Activated T-cell treated with anti-CD3 and anti-CD28 coated beads, Interleukin-2, amount 50 U/mL, for 48 hours (primary cell): ENCODE results near the gene YRDC.

Experiments used
- DNase-seq, 2 experiments: peaks; one replicate each; pipeline ENCODE4 v3.0.0-alpha.2; 2020

The YRDC gene

GRCh38 chr1:37807555-37808368 is at the start of gene YRDC, which contains the start of gene C1orf122:
Gene YRDC (minus strand): TSS chr1:37808208. CDS start chr1:37808180, 28 bp downstream.
Gene C1orf122 (plus strand): TSS chr1:37807790. CDS start chr1:37808405, 615 bp downstream.
- peak; percentile 95 to 96 for DNase-seq

- no peak for DNase-seq
These were observed 46.4 kb upstream of the YRDC start for GRCh38 chr1:37854406-37854805.

- no peak for DNase-seq
These were observed 45.1 kb upstream of the YRDC start for GRCh38 chr1:37853157-37853556.

GRCh38 chr1:37851782-37852210 is 43.8 kb upstream of the YRDC start:
- DNase-seq, result no peak

GRCh38 chr1:37851262-37851661 is 43.3 kb upstream of the YRDC start:
- DNase-seq, result no peak

- no peak for DNase-seq
These were observed 42.4 kb upstream of the YRDC start for GRCh38 chr1:37850352-37850955.

GRCh38 chr1:37849480-37849879 is 41.5 kb upstream of the YRDC start:
- DNase-seq, result no peak

GRCh38 chr1:37846647-37847339 is 38.8 kb upstream of the YRDC start:
- no peak for DNase-seq

GRCh38 chr1:37845786-37846185 is 37.8 kb upstream of the YRDC start:
- no peak for DNase-seq

GRCh38 chr1:37845049-37845646 is 37.1 kb upstream of the YRDC start:
- DNase-seq, result no peak

GRCh38 chr1:37844536-37844935 is 36.5 kb upstream of the YRDC start:
- DNase-seq, result no peak

- DNase-seq, result no peak
These were observed 33.6 kb upstream of the YRDC start for GRCh38 chr1:37841652-37842051.

GRCh38 chr1:37840711-37841110 is 32.7 kb upstream of the YRDC start:
- DNase-seq, result no peak

- no peak for DNase-seq
These were observed 31.7 kb upstream of the YRDC start for GRCh38 chr1:37839676-37840075.

- DNase-seq, result no peak
These were observed 28.8 kb upstream of the YRDC start for GRCh38 chr1:37836788-37837187.

- no peak for DNase-seq
These were observed 23.8 kb upstream of the YRDC start for GRCh38 chr1:37831809-37832208.

GRCh38 chr1:37831109-37831508 is 23.1 kb upstream of the YRDC start:
- DNase-seq, result no peak

GRCh38 chr1:37828410-37829074 is 20.5 kb upstream of the YRDC start:
- DNase-seq, result no peak

- no peak for DNase-seq
These were observed 17.5 kb upstream of the YRDC start for GRCh38 chr1:37825506-37825905.

- no peak for DNase-seq
These were observed 16.0 kb upstream of the YRDC start for GRCh38 chr1:37824001-37824400.

GRCh38 chr1:37822906-37823815 is 15.2 kb upstream of the YRDC start:
- no peak for DNase-seq

GRCh38 chr1:37821481-37821880 is 13.5 kb upstream of the YRDC start:
- no peak for DNase-seq
